ENCODE results near the gene SRCAP. TPM values are rescaled to one million over a fixed set of nuclear protein-coding genes. Genes with fewer than 3 reads are reported as not detected.
A peak's percentile ranks its signal among the peaks of the same experiment; 100 is the strongest.

SRCAP gene
- total RNA-seq, 1 experiment from 2014 or later = 16.1 TPM

DNA sequence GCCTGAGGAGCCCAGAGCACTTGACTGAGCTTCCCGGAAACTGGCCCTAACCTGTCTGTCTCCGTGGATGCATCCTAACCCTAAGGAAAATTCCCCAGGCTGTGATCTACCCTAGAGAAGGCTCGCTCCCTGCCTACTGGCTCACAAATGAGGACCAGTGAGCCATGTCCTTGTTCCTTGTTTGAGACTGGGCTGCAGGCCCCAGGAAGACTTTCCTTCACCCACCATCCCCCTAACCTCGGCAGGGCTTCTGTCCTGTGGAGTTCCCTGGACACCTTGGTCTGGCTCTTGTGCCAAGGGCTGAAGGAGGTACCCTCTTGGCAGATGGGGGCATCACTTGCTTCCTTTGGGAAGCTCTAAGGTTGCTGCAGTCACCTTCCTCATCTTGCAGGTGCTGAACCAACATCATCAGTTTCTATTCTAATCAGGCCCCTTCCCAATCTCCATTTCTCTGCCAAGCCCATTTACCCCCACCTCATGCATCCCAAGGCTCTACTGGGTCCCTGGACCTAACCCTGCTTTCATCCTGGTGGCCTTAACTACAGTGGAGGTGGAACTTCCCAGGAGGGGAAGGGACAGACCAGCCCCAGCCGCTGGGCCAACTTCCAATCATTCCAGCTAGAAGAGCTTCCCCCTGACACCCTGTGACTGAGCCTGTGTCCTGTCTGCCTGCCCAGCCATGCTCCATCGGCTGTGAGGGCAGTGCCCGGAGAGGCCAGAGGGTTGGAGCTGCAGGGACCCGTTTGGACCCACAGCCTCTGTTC, 75.6 kb downstream of the SRCAP start:
- no peak for DNase-seq (ENCODE audit: low read depth)

DNA sequence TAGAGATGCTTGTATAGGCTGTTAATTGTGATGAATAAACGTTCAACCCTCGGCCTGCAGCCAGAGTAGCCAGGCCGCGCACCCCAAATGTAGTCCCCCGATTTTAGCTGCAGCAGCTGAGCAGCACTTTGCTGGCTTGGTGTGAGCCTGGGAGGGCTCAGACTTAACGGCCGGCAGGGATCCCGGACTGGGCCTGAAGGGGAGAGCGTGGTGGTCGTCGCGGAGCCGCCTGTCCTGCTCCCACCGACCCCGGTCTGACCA, 76.1 kb downstream of the SRCAP start:
- no peak for DNase-seq (ENCODE audit: low read depth)

DNA sequence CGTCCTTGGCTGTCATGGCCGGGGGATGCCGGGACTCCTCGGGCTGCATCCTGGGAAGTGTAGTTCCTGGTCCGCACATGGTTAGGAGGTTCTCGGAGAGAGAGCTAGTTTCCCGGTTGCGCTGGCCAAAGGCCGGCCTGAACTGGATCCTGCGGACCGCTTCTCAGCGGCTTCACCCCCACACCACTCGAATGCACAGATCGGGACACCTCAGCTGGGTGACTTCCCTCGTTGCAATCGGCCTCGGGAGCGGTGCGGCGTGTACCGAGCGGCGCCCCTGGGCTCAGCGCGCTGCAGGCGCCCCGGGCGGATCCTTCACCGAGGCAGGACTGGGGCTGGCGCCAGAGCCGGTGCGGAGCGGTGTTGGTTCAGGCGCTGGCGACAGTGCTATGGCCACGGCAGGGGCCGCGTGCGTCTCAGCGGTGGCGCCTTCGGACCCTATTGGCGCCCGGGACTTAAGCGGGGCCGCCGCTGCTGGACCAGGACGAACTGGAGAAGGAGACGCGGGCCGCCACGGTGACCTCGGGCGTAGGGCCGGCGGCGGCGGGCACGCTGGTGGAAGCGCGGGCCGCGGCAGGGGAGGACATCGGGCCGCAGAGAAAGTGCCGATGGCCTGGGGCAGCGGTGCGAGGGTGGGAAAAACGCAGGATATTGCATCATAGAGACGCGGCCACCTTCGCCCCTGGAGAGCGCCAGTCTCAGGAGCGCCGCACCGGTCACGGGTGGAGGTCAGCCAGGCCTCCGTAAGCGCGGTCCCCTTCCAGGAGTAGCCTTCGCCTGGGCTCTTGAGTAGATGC, 76.6 kb downstream of the SRCAP start:
- DNase-seq (ENCODE audit: low read depth) = peak; percentile 87

DNA sequence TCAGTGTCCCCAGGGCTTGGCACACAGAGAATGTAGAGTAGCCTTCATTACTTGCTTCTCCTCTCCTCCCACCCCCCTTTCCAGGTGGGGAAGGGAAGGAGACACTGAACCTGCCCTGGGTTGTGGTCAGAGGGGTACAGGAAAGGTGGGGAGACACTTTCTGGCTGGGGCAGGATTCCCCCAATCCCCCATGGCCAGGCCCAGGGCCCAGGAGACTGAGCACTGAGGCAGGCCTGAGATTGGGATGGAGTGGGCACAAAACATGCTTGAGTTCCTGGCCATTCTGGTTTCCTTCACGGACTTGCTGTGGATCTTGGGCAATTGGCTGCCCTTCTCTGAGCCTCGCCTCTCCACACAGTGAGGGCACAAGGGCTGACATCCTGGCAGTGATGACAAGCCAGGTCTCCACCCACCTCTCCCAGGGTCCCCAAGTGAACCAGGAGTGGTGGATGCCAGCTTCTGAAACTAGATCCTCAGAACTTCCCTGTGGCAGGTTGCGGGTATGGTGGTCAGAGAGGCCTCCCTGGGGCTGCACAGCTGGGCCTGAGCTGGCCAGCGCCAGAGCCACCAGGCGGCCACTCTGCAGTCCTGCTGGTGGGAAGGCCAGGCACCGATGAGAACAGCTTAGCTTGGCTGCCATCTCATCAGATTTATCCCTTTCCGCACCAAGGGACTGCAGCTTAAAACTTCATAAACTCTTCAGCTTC, 78.8 kb downstream of the SRCAP start:
- DNase-seq (ENCODE audit: low read depth) = peak; percentile 38

DNA sequence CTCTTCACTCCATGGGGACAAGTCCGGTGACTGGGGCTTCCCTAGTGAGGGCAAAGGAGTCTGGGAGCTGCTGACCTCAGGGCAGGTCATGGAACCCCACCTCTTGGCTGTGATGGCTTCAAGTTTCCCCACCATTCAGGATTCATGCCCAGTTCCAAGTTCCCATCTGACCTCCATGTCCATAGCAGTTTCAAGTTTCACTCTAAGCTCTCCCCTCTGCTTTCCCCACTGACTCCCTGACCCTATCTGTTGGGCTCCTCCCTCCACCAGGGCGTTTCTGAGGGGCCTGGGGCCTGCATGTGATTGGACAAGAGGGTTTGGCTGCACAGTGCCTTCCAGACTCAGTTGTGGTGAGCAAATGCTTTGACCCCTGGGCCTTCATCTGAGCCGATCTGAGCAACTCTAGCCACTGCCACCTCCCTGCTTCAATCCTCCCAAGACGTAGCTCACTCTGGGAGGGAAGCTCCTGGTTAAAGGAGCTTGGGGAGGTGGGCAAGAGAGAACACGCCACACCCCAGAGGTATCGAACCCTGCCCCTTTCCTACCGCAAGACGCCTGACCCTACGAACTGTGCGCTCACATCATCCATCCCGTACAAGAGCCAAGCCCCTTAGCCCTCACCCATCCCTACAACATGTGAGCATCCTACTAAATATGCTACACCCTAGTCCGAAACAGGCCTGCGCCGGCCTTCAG, 79.7 kb downstream of the SRCAP start:
- no peak for DNase-seq (ENCODE audit: low read depth)

DNA sequence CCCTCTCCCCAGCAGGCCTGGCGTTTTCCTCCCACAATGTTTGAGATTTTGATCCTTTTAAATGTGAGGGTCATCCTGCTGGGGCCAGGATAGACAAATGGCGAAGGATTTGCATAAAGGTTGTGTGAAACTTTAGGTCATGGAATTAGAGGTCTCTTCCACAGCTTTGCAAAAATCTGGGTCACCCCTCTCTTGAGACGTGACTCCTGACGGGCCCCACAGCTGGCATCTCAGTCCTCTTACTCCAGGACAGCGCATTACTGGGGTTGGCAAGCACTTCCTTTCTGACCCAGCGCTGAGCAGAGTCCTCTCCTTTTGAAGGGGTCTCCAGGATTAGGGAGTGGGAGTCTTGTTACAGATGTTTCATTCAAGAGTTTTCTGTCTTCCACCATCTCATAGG, 80.6 kb downstream of the SRCAP start:
- DNase-seq (ENCODE audit: low read depth) = no peak

DNA sequence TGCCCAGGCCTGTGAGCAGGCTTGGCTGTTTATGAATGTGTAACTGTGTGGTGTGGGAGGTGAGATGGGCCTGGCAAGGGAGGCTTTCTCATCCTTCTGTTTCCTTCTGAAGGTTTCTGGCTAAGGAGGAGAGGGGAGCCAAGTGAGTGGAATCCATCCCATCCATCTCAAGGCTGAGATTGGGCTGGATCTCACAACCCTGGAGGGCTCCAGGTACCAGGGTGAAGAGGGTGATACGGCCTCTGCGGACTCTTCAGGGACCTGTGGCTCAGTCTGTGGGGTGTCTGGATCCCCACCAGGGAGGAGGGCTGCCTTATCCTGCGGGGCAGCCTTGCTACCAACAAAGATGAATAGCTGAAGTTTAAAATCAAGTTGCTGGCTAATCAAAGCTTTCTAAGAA, 81.0 kb downstream of the SRCAP start:
- DNase-seq (ENCODE audit: low read depth) = no peak

DNA sequence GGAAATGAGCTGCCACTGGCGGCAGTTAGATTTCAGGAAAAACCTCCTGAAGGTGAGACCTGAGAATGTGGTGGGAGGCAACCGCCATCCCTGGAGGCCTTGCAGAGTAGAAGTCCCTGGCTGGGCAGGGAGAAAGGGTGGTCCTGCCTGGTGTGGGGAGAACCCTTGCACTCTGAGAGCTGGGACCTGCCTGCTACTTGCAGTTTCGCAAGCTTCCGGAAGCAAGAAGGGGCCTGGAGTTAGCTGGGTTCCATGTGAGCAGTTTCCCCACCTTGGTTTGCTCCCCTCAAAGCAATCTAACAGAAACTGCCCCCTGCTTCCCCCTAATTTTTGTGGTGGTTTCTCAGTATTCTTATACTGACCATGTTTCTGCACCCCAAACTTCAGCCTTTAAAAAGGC, 81.6 kb downstream of the SRCAP start:
- DNase-seq (ENCODE audit: low read depth) = no peak

DNA sequence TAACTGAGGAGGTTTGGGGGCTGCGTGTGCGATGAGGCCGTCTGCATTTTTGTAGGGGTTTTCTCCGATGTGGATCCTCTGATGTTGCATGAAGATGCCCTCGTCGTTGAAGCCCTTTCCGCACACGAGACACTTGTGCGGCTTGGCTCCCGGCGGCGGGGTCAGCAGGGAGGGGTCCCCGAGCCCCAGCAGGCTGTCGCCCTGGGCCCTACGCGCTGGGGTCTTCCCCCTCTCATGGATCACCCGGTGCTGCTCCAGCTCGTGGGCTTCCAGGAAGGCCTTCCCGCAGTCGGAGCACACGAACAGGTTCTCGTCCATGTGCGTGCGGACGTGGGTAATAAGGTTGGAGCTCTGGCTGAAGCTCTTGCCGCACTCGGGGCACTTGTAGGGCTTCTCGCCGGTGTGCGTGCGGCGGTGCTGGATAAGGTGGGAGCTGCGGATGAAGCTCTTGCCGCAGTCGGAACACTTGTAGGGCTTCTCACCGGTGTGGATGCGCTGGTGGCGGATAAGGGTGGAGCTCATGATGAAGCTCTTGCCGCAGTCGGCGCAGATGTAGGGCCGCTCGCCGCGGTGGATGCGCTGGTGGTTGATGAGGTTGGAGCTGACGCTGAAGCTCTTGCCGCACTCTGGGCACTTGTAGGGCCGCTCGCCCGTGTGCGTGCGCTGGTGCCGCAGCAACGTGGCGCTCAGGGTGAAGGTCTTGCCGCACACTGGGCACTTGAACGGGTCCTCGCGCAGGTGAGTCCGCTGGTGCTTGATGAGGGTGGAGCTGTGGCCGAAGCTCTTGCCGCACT, 83.7 kb downstream of the SRCAP start:
- no peak for DNase-seq (ENCODE audit: low read depth)

DNA sequence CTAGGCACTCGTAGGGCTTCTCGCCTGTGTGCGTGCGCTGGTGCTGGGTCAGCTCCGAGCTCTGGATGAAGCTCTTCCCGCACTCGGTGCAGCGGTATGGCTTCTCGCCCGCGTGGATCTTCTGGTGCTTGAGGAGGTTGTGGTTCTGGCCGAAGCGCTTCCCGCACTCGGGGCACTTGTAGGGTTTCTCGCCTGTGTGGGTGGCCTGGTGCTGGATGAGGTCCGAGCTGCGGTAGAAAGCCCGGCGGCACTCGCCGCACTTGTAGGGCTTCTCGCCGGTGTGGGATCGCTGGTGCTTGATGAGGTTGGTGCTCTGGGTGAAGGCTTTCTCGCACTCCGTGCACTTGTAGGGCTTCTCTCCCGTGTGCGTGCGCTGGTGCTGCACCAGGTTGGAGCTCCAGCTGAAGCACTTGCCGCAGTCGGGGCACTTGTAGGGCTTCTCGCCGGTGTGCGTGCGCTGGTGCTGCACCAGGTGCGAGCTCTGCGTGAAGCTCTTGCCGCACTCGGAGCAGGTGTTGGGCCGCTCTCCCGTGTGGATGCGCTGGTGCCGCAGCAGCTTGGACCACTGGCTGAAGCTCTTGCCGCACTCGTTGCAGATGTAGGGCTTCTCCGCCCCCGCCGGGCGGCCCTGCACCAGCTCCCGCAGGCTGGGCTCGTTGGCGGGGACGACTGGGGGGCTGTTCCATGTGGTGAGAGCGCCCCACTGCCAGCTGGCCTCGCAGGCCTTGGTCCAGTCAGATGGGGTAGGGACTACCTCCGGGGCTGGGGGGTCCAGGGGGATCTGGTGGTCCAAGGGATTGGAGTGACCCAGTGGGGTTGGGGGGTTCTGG, 84.5 kb downstream of the SRCAP start:
- no peak for DNase-seq (ENCODE audit: low read depth)

DNA sequence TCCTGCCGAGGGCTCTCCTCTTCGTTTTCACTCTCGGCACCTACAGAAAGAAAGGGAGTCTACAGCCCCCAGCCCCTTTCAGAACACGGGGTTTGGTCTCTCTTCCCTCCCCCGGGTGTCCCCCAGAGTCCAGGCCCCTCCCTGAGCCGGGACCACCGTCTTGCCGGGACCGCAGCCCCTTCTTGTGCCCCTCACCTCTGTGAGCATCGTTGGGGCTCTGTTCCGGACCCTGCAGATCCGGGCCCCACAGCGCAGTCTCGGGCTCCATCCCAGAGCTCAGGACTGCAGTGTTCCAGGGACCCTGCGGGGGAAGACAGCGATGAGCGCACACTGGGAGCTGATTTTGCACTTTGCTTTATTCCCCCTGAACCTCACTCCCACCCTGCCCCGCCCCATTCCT, 85.2 kb downstream of the SRCAP start:
- DNase-seq (ENCODE audit: low read depth) = no peak

DNA sequence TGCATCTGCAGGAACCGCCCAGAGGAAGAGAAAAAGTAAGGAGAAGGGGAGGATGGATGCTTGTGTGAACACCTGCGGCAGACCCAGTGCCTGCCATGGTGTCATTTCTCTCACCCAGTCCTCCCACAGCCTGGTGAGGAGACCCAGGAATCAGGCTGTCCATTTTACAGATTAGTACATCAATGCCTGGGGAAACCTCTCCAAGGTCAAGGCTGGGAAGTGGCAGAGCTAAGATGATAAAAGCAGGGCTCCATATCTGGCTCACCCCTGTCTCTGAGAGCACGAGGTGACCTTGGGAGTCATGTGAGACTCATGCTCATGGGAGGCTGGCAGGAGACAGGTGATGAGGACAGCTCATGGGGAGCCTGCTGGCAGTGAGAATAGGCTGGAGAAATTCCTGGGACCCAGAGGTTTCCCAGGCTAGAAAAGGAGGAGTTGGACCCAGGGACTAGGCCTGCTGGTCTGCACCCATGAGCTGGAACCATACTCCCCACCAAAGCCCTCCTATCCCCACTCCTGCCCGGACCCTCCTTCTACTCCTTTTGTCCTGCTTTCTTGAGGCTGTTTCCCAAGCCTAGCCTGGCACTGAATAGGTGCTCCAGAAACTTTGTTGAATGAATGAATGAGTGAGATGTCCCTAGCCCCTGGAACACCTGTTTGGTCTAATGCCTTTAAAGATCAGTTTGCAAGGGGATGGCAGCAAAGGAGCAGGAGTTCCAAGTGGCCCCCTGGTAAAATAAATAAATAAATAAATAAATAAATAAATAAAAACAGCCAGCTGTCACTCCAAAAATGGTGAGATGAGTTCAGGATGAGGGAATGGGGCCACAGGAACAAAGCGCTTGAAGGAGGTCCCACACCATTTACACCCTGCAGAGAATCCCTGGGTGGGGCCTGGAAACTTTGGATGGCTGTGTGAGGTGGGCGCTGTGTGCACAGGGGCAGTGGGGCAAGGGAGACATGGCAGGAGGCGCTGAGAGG, 86.4 kb downstream of the SRCAP start:
- DNase-seq (ENCODE audit: low read depth) = no peak

DNA sequence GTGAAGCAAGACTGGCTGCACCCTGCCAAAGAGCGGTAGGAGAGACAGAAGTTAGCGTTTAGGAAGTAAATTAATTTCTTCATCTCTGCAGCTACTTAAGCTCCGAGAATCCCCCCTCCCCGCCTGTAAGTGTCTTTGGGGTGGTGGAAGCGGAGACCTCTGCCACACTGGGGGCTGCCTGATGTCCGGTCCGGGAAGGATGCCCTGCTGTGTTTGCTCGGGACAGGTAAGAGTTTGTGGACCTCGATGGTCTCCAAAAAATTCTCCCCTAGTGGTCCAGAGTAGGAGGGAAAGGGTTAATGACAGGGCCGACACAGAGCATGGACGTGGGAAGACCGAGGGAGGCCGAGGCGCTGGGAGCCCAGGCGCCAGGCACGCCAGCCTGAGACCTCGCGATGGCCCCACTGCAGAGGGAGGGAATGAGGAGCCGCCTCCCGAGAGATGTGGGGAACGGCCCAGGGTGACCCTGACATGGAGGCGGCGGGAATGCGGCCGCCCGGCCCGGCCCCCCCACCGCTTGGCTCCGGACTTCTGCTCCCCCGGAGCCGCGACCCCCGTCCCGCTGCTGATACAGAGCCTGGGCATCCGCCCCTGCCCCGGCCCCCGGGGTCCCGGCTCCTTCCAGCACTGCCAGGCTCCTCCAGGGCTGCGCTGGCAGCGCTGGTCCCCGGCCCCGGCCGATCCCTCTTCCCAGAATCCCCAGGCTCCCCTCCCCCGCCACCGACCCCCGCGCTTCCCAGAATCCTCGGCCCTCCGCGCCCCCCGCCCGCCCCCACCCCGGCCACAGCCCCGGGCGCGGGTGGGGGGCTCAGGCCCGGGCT, 87.4 kb downstream of the SRCAP start:
- DNase-seq (ENCODE audit: low read depth) = peak; percentile 68

DNA sequence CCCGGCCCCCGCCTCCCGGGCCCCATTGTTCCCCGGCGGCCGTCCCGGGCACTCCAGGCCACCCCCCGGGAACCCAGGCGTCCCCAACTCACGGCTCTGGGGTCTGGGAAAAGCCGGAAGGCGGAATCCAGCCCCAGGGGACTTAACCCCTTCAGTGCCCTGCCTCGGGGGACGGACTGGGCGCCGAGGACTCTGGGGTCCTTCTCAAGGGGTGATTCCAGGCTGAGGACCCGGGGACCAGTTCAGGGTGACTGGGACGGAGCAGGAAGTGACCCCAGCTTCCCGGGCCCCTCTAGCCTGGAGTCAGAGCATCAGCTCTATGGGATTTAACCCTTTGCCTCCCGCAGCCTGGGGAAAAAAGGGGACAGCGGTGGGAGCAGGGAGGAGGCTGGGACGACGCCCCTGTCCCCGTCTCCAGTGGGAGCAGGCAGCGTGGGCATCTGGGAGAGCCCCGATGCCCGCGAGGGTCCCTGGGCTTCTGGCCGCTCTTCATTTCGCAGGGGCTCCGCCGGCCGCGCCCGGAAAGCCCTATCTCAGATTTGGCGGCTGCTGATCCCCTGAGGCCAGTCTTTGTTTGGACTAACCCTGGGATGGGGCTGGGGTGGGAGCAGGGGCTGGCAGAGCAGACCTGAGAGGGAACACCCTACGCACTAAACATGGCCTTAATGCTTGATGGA, 88.1 kb downstream of the SRCAP start, which contains the start of gene ZNF629:
Gene ZNF629 (minus strand): TSS at position 270 of the 677 bp plus-strand sequence. CDS start 2,723 bp downstream, outside the sequence.
- DNase-seq (ENCODE audit: low read depth) = peak; percentile 70

DNA sequence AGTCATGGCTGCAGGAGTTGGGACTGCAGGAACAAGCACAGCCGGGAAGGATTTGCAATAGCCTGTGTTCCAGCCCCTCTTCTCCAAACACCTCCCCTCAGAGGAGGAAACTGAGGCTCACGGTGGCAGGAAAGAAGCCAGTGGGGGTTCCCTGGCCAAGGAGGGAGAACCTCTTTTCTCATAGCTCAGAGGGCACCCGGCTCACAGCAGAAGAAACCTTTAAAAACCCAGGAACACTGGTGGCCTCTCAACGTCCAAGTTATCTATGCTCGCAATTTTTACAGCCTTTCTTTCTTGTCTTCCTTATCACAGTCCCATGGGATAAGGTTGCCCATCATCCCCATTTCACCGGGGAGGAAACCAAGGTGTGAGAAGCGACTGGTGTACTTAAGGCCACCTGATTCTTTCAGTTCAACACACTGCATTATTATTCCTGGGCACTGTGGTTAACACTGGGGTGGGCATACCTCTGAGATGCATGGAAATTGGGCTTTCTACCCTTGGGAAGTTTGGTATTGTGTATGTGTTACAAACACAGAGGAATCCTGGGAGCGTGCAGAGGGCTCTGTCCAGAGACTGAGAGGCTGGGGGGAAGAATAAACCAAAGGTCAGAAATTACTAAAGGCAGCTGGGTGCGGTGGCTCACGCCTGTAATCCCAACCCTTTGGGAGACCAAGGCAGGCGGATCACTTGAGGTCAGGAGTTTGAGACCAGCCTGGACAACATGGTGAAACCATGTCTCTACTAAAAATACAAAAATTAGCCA, 88.8 kb downstream of the SRCAP start:
- DNase-seq (ENCODE audit: low read depth) = no peak

Measured in LHCN-M2 (cell line).